HepG2 (cell line): Measurements from ENCODE around the gene LEMD2. TPM values are rescaled to one million over a fixed set of nuclear protein-coding genes. Genes with fewer than 3 reads are reported as not detected.

Experiments
- EED ChIP-seq: sonication (generic); formaldehyde crosslinking; IDR thresholded peaks from 2 replicates; pipeline ENCODE4 v1.5.0; 2020; ENCODE audit warnings: mild to moderate bottlenecking, missing genetic modification reagents
- ESRRA ChIP-seq: sonication (generic); formaldehyde crosslinking; IDR thresholded peaks from 2 replicates; pipeline ENCODE4 v1.5.1; 2020; ENCODE audit warnings: mild to moderate bottlenecking, low read depth, missing genetic modification reagents
- FOXC1 ChIP-seq: sonication (generic); formaldehyde crosslinking; IDR thresholded peaks from 2 replicates; pipeline ENCODE4 v1.8.0; 2022; ENCODE audit warnings: mild to moderate bottlenecking, missing genetic modification reagents, borderline replicate concordance
- JDP2 ChIP-seq: sonication (generic); formaldehyde crosslinking; IDR thresholded peaks from 2 replicates; pipeline ENCODE4 v1.8.1; 2022; ENCODE audit warnings: missing genetic modification reagents, borderline replicate concordance
- KAT7 ChIP-seq: IDR thresholded peaks from 2 replicates; pipeline ENCODE4 v1.6.1; 2018; ENCODE audit warnings: borderline replicate concordance, missing compliant biosample characterization
- KLF6 ChIP-seq: IDR thresholded peaks from 2 replicates; pipeline ENCODE4 v1.8.0; 2016; ENCODE audit warnings: missing biosample characterization, missing genetic modification reagents
- MTA1 ChIP-seq: sonication (generic); formaldehyde crosslinking; IDR thresholded peaks from 2 replicates; pipeline ENCODE4 v1.4.0; 2020; ENCODE audit warnings: missing genetic modification reagents, mild to moderate bottlenecking, borderline replicate concordance
- NR2C2 ChIP-seq: sonication (generic); formaldehyde crosslinking; IDR thresholded peaks from 2 replicates; pipeline ENCODE4 v1.4.0; 2020; ENCODE audit warnings: missing genetic modification reagents, mild to moderate bottlenecking, moderate library complexity, borderline replicate concordance
- PPARG ChIP-seq: conservative IDR thresholded peaks from 2 replicates; pipeline ENCODE4 v1.6.1; 2016; ENCODE audit warnings: missing biosample characterization, missing genetic modification reagents
- SMAD9 ChIP-seq: sonication (generic); formaldehyde crosslinking; IDR thresholded peaks from 2 replicates; pipeline ENCODE4 v1.5.1; 2020; ENCODE audit warnings: mild to moderate bottlenecking, missing genetic modification reagents
- THAP11 ChIP-seq: IDR thresholded peaks from 2 replicates; pipeline ENCODE4 v1.6.1; 2016; ENCODE audit warnings: missing biosample characterization, missing genetic modification reagents
- ZNF205 ChIP-seq: IDR thresholded peaks from 2 replicates; pipeline ENCODE4 v1.6.1; 2018; ENCODE audit warnings: missing biosample characterization, missing genetic modification reagents
- ZNF235 ChIP-seq: sonication (generic); formaldehyde crosslinking; IDR thresholded peaks from 2 replicates; pipeline ENCODE4 v1.8.1; 2023; ENCODE audit warnings: mild to moderate bottlenecking, missing genetic modification reagents, borderline replicate concordance
- ZNF563 ChIP-seq: sonication (generic); formaldehyde crosslinking; IDR thresholded peaks from 2 replicates; pipeline ENCODE4 v1.8.0; 2022; ENCODE audit warnings: mild to moderate bottlenecking, moderate library complexity, missing genetic modification reagents
- polyA plus RNA-seq, 8 experiments: library from polyadenylated mRNA; depleted of rRNA in 3 of 8; stranded (reverse) in 7 of 8; unstranded in 1 of 8; fragments of >200 nt; fragmentation: Illumina TruSeq in 4 of 8; extraction: Trizol in 4 of 8; gene quantifications; 2 replicates each; pipeline versions ENCODE4 v1.2.1 to v1.2.3, GENCODE V29; 2011 to 2016; ENCODE audit warnings: low read depth in 4 of 8, missing spikeins in 1 of 8, mixed read lengths in 1 of 8; ENCODE audit not compliant: insufficient read depth in 1 of 8
- total RNA-seq, 5 experiments: library from RNA; depleted of rRNA; stranded (reverse); fragments of >200 nt; fragmentation: Illumina TruSeq; extraction: Trizol; gene quantifications; 2 replicates each; pipeline ENCODE4 v1.2.3, GENCODE V29; 2016; ENCODE audit warnings: low read depth in 1 of 5
- TF ChIP-seq, protein P1 (sequence below), 2 experiments: fragments of 450-650 bp in 1 of 2; sonication (generic) in 1 of 2; formaldehyde crosslinking; IDR thresholded peaks; 2 replicates each; pipeline versions ENCODE4 v1.5.0 to v1.8.0; 2020 to 2022; ENCODE audit warnings: mild to moderate bottlenecking in 1 of 2, missing genetic modification reagents in 1 of 2
- TF ChIP-seq, protein P2 (sequence below): IDR thresholded peaks from 2 replicates; pipeline ENCODE4 v1.6.1; 2016; ENCODE audit warnings: low read depth
- TF ChIP-seq, protein P3 (sequence below): sonication (generic); formaldehyde crosslinking; IDR thresholded peaks from 2 replicates; pipeline ENCODE4 v1.5.0; 2020; ENCODE audit warnings: mild to moderate bottlenecking, missing genetic modification reagents
- TF ChIP-seq, protein P4 (sequence below): sonication (generic); formaldehyde crosslinking; IDR thresholded peaks from 2 replicates; pipeline ENCODE4 v1.4.0; 2020; ENCODE audit warnings: missing genetic modification reagents
- TF ChIP-seq, protein P5 (sequence below): sonication (generic); formaldehyde crosslinking; conservative IDR thresholded peaks from 2 replicates; pipeline ENCODE4 v1.4.0; 2020; ENCODE audit warnings: mild to moderate bottlenecking, missing genetic modification reagents, moderate library complexity

LEMD2 gene
- total and polyA plus RNA-seq, 2 of the 13 experiments (the other 11 are each of a cell fraction or from before 2014, with no cell fraction given) = 45.2 to 62.9 TPM

DNA sequence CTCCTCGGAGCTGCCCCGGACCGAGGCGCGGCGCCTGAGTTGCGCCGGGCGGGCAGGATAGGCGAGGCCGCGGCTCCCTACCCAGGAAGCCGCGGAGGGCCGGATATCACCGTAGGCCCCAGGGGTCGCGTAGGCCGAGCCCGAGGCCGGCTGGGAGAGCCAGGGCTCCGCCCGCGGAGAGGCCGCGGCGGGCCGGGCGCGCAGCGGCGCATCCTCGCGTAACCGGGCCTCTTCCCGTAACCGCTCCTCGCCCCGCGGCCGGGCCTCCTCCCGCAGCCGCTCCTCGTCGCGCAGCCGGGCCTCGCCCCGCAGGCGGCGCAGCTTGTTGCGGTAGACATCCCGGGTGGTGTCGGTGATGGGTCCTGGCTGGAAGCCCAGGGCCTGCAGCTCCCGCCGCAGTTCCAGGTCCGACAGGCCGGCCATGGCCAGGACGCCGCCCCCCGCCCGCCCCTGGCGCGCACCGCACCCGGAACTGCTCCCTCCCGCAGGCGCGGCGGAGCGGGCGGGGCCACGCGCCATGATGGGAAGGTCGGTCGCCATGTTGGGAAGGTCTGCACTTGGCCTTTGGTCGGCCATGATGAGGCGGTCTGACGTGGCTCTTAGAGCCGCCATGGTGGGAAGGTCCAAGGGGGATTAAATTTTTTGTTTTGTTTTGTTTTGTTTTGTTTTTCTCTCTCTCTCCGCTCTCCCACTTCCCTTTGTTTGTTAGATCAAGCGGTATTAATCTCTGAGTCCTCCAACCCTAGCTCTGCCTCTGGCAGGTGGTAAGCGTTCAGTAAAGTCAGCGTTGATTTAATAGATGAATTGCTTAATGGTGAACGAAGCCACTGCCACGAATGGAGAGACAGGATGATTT, at the start of gene LEMD2 (continued):
- TF ChIP-seq, protein P1, sequence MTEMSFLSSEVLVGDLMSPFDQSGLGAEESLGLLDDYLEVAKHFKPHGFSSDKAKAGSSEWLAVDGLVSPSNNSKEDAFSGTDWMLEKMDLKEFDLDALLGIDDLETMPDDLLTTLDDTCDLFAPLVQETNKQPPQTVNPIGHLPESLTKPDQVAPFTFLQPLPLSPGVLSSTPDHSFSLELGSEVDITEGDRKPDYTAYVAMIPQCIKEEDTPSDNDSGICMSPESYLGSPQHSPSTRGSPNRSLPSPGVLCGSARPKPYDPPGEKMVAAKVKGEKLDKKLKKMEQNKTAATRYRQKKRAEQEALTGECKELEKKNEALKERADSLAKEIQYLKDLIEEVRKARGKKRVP (CRISPR knock-in tag; IDR thresholded peaks at IDR 0.05) = peak; percentile 47 to 77; a peak in 2 of 4 replicates
- TF ChIP-seq NR2C2 (CRISPR knock-in tag) = peak; percentile 99
- TF ChIP-seq ZNF205 (CRISPR knock-in tag) = peak; percentile 73; the same call in 1 of the 2 replicates
- TF ChIP-seq THAP11 (CRISPR knock-in tag) = peak; percentile 95
- TF ChIP-seq, protein P2, sequence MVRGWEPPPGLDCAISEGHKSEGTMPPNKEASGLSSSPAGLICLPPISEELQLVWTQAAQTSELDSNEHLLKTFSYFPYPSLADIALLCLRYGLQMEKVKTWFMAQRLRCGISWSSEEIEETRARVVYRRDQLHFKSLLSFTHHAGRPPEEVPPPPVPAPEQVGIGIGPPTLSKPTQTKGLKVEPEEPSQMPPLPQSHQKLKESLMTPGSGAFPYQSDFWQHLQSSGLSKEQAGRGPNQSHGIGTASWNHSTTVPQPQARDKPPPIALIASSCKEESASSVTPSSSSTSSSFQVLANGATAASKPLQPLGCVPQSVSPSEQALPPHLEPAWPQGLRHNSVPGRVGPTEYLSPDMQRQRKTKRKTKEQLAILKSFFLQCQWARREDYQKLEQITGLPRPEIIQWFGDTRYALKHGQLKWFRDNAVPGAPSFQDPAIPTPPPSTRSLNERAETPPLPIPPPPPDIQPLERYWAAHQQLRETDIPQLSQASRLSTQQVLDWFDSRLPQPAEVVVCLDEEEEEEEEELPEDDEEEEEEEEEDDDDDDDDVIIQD = peak; percentile 64; the same call in 1 of the 2 replicates
- TF ChIP-seq, protein P3, sequence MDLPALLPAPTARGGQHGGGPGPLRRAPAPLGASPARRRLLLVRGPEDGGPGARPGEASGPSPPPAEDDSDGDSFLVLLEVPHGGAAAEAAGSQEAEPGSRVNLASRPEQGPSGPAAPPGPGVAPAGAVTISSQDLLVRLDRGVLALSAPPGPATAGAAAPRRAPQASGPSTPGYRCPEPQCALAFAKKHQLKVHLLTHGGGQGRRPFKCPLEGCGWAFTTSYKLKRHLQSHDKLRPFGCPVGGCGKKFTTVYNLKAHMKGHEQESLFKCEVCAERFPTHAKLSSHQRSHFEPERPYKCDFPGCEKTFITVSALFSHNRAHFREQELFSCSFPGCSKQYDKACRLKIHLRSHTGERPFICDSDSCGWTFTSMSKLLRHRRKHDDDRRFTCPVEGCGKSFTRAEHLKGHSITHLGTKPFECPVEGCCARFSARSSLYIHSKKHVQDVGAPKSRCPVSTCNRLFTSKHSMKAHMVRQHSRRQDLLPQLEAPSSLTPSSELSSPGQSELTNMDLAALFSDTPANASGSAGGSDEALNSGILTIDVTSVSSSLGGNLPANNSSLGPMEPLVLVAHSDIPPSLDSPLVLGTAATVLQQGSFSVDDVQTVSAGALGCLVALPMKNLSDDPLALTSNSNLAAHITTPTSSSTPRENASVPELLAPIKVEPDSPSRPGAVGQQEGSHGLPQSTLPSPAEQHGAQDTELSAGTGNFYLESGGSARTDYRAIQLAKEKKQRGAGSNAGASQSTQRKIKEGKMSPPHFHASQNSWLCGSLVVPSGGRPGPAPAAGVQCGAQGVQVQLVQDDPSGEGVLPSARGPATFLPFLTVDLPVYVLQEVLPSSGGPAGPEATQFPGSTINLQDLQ (CRISPR knock-in tag) = peak; percentile 29; the same call in 1 of the 2 replicates
- TF ChIP-seq FOXC1 (CRISPR knock-in tag) = peak; percentile 72; the same call in 1 of the 2 replicates
- no peak; the same call in 1 of the 2 replicates for TF ChIP-seq JDP2 (CRISPR knock-in tag)
- TF ChIP-seq KAT7 = peak; percentile 89
- TF ChIP-seq ESRRA (CRISPR knock-in tag) = peak; percentile 80; the same call in 1 of the 2 replicates
- TF ChIP-seq PPARG (CRISPR knock-in tag) = peak; percentile 61; the same call in 1 of the 2 replicates
- TF ChIP-seq EED (CRISPR knock-in tag) = no peak; the same call in 1 of the 2 replicates
- peak; percentile 95; the same call in 1 of the 2 replicates for TF ChIP-seq MTA1 (CRISPR knock-in tag)
- peak; percentile 97 for TF ChIP-seq ZNF563 (CRISPR knock-in tag)
- TF ChIP-seq, protein P4, sequence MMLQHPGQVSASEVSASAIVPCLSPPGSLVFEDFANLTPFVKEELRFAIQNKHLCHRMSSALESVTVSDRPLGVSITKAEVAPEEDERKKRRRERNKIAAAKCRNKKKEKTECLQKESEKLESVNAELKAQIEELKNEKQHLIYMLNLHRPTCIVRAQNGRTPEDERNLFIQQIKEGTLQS (CRISPR knock-in tag) = peak; percentile 78; the same call in 1 of the 2 replicates
- TF ChIP-seq, protein P5, sequence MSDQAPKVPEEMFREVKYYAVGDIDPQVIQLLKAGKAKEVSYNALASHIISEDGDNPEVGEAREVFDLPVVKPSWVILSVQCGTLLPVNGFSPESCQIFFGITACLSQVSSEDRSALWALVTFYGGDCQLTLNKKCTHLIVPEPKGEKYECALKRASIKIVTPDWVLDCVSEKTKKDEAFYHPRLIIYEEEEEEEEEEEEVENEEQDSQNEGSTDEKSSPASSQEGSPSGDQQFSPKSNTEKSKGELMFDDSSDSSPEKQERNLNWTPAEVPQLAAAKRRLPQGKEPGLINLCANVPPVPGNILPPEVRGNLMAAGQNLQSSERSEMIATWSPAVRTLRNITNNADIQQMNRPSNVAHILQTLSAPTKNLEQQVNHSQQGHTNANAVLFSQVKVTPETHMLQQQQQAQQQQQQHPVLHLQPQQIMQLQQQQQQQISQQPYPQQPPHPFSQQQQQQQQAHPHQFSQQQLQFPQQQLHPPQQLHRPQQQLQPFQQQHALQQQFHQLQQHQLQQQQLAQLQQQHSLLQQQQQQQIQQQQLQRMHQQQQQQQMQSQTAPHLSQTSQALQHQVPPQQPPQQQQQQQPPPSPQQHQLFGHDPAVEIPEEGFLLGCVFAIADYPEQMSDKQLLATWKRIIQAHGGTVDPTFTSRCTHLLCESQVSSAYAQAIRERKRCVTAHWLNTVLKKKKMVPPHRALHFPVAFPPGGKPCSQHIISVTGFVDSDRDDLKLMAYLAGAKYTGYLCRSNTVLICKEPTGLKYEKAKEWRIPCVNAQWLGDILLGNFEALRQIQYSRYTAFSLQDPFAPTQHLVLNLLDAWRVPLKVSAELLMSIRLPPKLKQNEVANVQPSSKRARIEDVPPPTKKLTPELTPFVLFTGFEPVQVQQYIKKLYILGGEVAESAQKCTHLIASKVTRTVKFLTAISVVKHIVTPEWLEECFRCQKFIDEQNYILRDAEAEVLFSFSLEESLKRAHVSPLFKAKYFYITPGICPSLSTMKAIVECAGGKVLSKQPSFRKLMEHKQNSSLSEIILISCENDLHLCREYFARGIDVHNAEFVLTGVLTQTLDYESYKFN (CRISPR knock-in tag) = peak; percentile 65
- peak; percentile 84 for TF ChIP-seq KLF6 (CRISPR knock-in tag)
- TF ChIP-seq ZNF235 (CRISPR knock-in tag) = peak; percentile 97; the same call in 1 of the 2 replicates
- TF ChIP-seq SMAD9 (CRISPR knock-in tag) = no peak
